Gastroesophageal sphincter (tissue), 3 donors: ENCODE results near the gene ZNF575.

Experiments
- CTCF ChIP-seq, 4 experiments: fragments of 200-600 bp in 2 of 4; fragments of 450-650 bp in 2 of 4; sonication (generic) in 1 of 4; IDR thresholded peaks; one replicate each; pipeline ENCODE4 v1.5.1; 2017 to 2019; ENCODE audit warnings: antibody characterized with exemption in 4 of 4, mild to moderate bottlenecking in 2 of 4, moderate library complexity in 2 of 4
- POLR2AphosphoS5 ChIP-seq: sonication (generic); formaldehyde crosslinking; IDR thresholded peaks from one replicate; pipeline ENCODE4 v1.6.1; 2017; ENCODE audit warnings: antibody characterized with exemption

GRCh38 chr19:43560687-43561086, 27.7 kb downstream of the ZNF575 start:
- TF ChIP-seq CTCF (IDR thresholded peaks at IDR 0.05) = no peak
- TF ChIP-seq POLR2AphosphoS5 = no peak
